T-helper 2 cell (primary cell): ENCODE results near the gene CCND3.
A peak's percentile ranks its signal among the peaks of the same experiment; 100 is the strongest.

Experiments
- DNase-seq, 5 experiments: peaks; one replicate each; pipeline versions ENCODE4 v3.0.0 to v3.0.0-alpha.2; 2012 to 2022
- total RNA-seq, 2 donors: gene quantifications; one replicate each; lab custom pipeline; 2026; lab: John Stamatoyannopoulos, UW

Gene CCND3
- total RNA-seq: 143 to 216 reads per million in 2 donors

- peak; percentile 62 to 93 (median 80) for DNase-seq
Observed at GRCh38 chr6:41941280-41942066, at the start of gene CCND3. Gene CCND3, minus strand, starts transcription at chr6:41941808. Its CDS starts 159 bp downstream, at chr6:41941649.

GRCh38 chr6:41986339-41986738, 44.7 kb upstream of the CCND3 start:
- DNase-seq: no peak

GRCh38 chr6:41984623-41985022, 43.0 kb upstream of the CCND3 start:
- no peak for DNase-seq

DNA sequence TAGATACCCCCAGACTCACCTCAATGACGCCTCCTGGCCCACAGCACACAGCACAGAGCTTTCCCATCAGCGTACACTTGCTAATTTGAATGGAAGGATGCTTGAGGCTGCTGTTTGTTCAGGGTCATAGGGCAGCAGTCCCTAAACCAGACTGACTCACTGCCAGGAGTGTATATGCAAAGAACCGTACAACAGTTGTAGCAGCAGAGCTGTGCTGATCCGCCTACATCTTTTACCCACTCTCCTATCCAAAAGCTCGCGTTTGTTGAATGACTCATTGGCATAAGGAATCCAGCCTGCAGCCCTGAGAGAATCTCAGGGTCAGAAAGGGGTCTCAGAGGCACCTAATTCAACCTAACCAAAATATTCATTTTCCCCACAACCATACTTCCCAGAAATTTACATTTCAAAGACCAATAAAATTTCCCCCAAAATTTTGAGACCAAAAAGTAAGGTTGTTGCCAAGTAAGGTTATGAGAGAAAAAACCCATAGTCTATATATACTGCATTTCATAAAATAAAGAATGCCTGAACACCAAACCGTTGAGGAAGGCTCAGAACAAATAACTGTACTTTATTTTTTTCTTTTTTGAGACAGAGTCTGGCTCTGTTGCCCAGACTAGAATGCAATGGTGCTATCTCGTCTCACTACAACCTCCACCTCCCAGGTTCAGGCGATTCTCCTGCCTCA, 35.3 kb upstream of the CCND3 start:
- no peak for DNase-seq

DNA sequence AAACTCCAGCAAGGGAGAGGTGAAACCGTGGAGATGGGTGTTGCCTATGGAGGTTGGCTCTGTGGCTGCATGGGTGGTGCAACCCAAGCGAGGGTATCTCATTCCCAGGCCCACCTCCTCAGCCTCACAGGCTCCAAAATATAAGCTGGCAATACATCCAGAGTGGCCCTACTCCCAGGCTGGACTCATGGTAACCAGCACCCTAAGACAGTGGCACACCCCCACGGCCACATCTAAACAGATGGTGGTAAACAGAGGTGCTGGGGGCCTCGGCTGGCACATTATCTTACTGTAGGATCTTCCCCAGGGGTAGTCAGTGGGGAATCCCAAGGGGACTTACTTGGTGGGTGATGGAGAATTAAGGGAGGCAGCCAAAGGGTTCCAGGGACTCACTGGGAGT, 33.7 kb upstream of the CCND3 start:
- DNase-seq: no peak

- DNase-seq: no peak
Observed at GRCh38 chr6:41974281-41974825, 32.7 kb upstream of the CCND3 start.

- no peak for DNase-seq
Observed at GRCh38 chr6:41972826-41973225, 31.2 kb upstream of the CCND3 start.

DNA sequence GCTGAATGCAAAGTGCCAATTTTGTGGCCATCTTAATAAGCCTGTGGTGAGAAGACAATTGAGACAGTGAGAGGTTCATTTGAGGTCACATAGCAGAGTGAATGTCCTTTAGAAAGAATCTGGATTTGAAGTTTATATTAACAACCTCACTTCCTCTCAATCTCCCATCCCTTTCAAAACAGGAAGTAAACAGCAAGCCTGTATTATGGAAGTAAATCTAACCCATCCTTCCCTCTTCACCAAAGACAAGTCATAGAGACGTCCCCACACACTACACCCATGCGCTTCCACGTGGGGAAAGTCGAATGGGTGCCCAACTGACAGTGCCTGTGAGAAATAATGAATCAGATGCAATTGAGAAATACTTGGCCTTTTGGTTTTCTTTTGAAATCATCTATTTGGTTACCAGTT, 28.8 kb upstream of the CCND3 start:
- DNase-seq: peak in 2 of 5 experiments; percentile 11 to 48

DNA sequence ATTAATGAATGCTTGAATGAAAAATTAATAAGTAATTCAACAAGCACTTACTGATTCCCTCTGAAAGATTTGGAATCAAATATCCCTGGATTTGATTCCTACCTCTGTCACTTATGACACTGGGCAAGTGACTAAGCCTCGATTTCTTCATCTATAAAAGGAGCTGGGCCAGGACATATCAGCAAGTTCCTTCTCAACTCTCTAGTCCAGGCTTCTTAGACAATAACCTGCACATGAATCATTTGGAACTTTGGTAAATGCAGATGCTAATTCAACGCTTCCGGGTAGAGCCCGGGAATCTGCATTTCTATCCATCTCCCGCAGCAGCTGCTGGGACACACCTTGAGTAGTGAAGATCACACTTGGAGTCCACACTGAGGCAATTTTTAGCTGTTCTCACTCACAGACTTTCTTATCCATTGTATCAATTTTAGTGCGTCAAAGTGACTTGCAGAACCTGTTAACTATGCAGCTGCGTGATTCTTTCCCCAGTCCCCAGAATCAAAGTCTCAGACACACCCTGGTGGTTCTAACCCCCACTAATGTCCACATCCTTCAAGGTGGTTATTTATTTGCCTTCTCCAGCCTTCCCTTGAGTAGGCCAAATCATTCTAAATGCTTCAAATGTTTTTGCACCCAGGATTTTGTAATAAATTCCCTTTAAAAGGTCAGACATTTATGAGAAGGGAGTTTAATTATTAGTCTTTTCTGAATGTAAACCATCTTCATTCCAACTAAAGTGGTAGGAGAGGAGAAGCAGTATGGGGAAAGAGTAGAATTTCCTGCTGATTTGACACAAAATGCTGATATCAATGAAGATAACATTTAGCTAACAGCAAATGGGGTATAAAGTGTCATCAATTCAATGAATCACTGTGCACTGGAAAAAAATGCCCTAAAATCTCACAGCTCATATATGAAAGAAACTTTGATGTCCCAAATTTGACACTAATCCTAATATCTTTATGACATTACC, 26.0 kb upstream of the CCND3 start:
- DNase-seq: no peak

DNA sequence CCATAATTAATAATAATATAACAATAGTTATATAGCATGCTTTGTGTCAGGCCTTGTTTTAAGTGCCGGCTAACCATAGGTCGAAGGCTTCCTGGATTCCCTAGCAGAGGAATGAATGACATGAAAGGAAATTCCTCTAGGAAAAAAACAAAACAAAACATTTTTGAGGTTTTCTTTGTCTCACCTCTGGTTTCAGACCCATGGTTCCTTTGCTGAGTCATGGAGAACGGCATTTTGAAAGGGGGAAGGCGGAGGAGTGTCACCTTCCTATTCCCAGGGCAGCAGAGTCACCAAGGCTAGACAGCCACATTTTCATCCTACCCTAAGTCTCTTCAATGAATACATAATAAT, 25.3 kb upstream of the CCND3 start:
- DNase-seq: no peak

GRCh38 chr6:41966214-41966920, 24.8 kb upstream of the CCND3 start:
- no peak for DNase-seq

GRCh38 chr6:41965429-41966213, 24.0 kb upstream of the CCND3 start:
- DNase-seq: no peak

DNA sequence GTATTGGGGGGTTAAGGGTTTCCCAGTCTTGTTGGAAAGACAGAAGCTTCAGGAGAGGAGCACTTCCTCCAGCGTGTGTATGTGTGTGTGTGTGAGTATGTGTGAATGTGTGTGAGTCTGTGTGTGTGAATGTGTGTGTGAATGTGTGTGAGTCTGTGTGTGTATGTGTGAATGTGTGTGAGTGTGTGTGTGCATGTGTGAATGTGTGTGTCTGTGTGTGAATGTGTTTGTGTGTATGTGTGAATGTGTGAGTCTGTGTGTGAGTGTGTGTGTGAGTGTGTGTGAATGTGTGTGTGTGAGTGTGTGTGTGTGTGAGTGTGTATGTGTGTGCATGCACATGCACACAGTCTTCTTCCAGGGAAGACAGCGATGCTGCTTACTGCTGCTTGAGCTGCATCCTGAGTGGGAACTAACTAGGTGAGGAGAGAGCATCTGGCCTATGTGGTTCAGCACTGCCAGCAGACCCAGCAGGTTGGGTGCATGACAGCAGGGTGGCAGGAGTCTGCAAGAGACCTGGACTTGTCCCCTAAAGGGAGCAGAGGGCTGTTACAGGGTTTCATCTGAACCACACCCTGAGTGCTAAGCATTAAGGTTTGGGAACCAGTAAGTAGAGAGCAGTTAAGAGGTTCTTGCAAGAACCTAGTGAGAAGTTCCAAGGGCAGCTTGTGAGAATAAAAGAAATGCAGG, 22.7 kb upstream of the CCND3 start:
- DNase-seq: peak in 1 of 5 experiments; percentile 35

DNA sequence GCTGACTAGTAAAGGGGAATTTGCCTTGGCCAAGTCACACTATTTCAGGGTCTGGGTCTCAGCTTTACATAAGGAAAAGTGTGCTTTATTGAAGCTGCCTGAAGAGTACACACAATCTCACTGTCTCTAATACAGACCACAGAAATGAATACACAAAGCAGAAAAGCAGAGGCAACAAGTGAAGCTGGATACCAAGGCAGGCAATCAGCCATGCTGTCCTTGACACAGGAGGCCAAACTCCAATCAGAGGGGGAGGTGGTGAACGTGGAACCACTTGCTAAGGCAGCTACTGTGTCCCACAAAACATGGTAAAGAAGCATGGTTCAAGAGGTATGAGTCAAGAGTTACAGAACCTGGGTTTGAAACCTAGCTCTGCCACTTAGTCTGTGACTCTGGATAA, 21.8 kb upstream of the CCND3 start:
- no peak for DNase-seq

GRCh38 chr6:41960028-41960427, 18.4 kb upstream of the CCND3 start:
- DNase-seq: no peak

DNA sequence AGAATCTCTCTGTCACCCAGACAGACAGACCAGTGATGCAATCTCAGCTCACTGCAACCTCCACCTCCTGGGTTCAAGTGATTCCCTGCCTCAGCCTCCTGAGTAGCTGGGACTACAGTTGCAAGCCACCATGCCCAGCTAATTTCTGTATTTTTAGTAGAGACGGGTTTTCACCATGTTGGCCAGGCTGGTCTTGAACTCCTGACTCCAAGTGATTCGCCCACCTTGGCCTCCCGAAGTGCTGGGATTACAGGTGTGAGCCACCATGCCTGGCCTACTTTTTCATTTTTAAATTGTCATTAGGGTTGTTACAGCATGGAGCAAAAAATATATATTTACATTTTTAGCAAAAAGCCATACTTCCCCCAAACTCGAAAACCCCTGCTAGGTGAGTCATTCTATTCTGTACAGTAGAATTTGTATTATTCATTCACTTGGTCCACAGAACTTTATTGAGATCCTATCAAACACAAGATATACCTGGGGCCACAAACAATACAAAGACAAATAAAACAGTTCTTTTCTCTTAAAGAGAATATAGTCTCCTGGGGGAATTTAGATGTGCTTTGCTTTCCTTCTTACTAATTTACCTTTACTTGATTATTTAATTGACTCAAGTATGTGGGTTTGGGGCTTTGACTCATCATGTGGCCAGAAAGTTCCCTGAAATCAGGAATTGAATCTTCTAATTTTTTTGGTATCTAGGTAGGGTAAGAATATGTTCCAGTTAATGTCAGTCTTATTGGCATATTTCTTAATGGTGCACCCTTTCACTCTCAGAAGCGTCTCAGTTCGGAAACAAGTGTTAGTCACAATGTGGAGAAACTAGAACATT, 16.6 kb upstream of the CCND3 start:
- peak in 1 of 5 experiments; percentile 45 for DNase-seq

DNA sequence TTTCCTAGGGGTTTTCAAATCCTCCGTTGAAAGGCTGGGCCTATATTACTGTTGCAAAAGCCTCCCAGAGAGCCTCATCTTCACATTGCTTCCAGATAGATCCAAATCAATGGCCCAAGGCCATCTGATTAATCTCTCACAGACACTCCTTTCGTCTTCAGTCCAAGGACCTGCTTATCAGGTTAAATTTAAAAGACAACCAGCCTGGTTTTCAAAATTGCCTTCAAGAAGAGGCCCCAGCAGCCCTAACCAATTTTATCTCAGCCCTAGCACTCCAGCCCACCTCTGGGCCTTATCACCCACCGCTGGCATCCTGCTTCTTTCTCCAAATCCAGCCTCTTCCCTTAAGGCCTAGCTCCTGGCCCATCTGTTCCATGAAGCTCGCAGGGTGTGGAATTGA, 15.5 kb upstream of the CCND3 start:
- DNase-seq: no peak

DNA sequence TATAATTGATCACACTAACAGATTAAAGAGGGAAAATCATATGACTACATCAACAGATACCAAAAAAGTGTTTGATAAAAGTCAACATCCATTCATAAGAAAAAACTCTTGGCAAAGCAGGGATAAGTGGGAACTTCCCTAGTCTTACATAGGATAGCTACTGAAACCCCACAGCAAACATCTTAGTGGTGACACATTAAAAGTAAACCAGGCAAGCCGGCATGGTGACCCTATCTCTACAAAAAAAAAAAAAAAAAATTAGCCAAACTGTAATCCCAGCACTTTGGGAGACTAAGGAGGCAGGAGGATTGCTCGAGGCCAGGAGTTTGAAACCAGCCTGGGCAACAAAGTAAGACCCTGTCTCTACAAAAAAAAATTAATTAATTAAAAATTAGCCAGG, 13.8 kb upstream of the CCND3 start:
- DNase-seq: no peak

GRCh38 chr6:41954668-41955067, 13.1 kb upstream of the CCND3 start:
- no peak for DNase-seq
